IMR-90 (cell line): ENCODE results near the gene MTA3. TPM values are rescaled to one million over a fixed set of nuclear protein-coding genes. Genes with fewer than 3 reads are reported as not detected.

Source experiments
- ATAC-seq: fragments of 200-7000 bp; cut with Tn5 transposase; 2 replicates; pipeline ENCODE4 v1.9.1; 2020; ENCODE audit warnings: low read depth, mild to moderate bottlenecking, moderate library complexity
- BruUV-seq: library from RNA; stranded (reverse); fragments of 400-500 nt; replicated peaks from 2 replicates; lab custom pipeline; 2021; lab: Mats Ljungman, UMichigan
- CTCF ChIA-PET: fragments of 300-600 bp; formaldehyde crosslinking; extraction: SDS; loops from one replicate; lab custom pipeline; 2021; ENCODE audit warnings: antibody characterized with exemption; lab: Yijun Ruan, JAX
- POLR2A ChIA-PET: fragments of 300-600 bp; sonication (Branson Sonifier 250); formaldehyde crosslinking; loops from one replicate; lab custom pipeline; 2022; ENCODE audit warnings: antibody characterized with exemption; ENCODE audit not compliant: unreplicated experiment; lab: Charles Lee
- DNase-seq: peaks from one replicate; pipeline ENCODE4 v3.0.0; 2013
- H2AFZ ChIP-seq: replicated peaks from 2 replicates; pipeline ENCODE3; 2013; ENCODE audit warnings: low read length, mild to moderate bottlenecking; ENCODE audit not compliant: poor library complexity
- H2AK5ac ChIP-seq: 2 replicates; pipeline ENCODE4 v1.6.1; 2013; ENCODE audit warnings: low read depth, low read length, inconsistent platforms
- H2AK9ac ChIP-seq: replicated peaks from 2 replicates; pipeline ENCODE3; 2013; ENCODE audit warnings: mild to moderate bottlenecking, low read depth, low read length, moderate library complexity; ENCODE audit not compliant: poor library complexity
- H2BK120ac ChIP-seq: 2 replicates; pipeline ENCODE4 v1.6.1; 2013; ENCODE audit warnings: low read depth, low read length, inconsistent platforms
- H2BK15ac ChIP-seq: 3 replicates; pipeline ENCODE4 v1.6.1; 2013; ENCODE audit warnings: low read depth, low read length, inconsistent platforms
- H2BK20ac ChIP-seq: 2 replicates; pipeline ENCODE4 v1.6.1; 2013; ENCODE audit warnings: low read depth, mild to moderate bottlenecking, inconsistent platforms, low read length, moderate library complexity
- H2BK5ac ChIP-seq: 2 replicates; pipeline ENCODE4 v1.6.1; 2013; ENCODE audit warnings: mild to moderate bottlenecking, low read depth, low read length, inconsistent platforms; ENCODE audit not compliant: poor library complexity, severe bottlenecking
- H3K14ac ChIP-seq: replicated peaks from 2 replicates; pipeline ENCODE4 v1.6.1; 2013; ENCODE audit warnings: low read depth, low read length, inconsistent platforms
- H3K18ac ChIP-seq: 2 replicates; pipeline ENCODE4 v1.6.1; 2013; ENCODE audit warnings: low read depth, low read length, control low read depth
- H3K23ac ChIP-seq: 2 replicates; pipeline ENCODE4 v1.6.1; 2013; ENCODE audit warnings: low read depth, low read length, inconsistent platforms
- H3K27ac ChIP-seq: 2 replicates; pipeline ENCODE4 v1.5.1; 2013; ENCODE audit warnings: mild to moderate bottlenecking, control low read depth, low read length; ENCODE audit not compliant: insufficient read depth
- H3K27me3 ChIP-seq: 2 replicates; pipeline ENCODE4 v1.6.1; 2013; ENCODE audit warnings: low read length; ENCODE audit not compliant: control insufficient read depth, insufficient read depth
- H3K36me3 ChIP-seq: 2 replicates; pipeline ENCODE4 v1.6.1; 2013; ENCODE audit warnings: low read length, mixed read lengths; ENCODE audit not compliant: control insufficient read depth, insufficient read depth
- H3K4ac ChIP-seq: 2 replicates; pipeline ENCODE4 v1.6.1; 2013; ENCODE audit warnings: low read depth, low read length, inconsistent platforms
- H3K4me1 ChIP-seq: 2 replicates; pipeline ENCODE4 v1.6.1; 2013; ENCODE audit warnings: low read length, mixed read lengths; ENCODE audit not compliant: control insufficient read depth, insufficient read depth
- H3K4me2 ChIP-seq: 2 replicates; pipeline ENCODE4 v1.6.1; 2013; ENCODE audit warnings: low read depth, mild to moderate bottlenecking, control low read depth, low read length, moderate library complexity
- H3K4me3 ChIP-seq: 2 replicates; pipeline ENCODE4 v1.5.1; 2013; ENCODE audit warnings: low read depth, mild to moderate bottlenecking, control low read depth, low read length, moderate library complexity; ENCODE audit not compliant: insufficient read depth
- H3K56ac ChIP-seq: 2 replicates; pipeline ENCODE4 v1.6.1; 2013; ENCODE audit warnings: low read length, inconsistent platforms; ENCODE audit not compliant: insufficient read depth; ENCODE audit errors: extremely low read depth
- H3K79me1 ChIP-seq, 2 experiments: 2 replicates each; pipeline ENCODE4 v1.6.1; 2013; ENCODE audit warnings: low read length in 2 of 2, inconsistent platforms in 1 of 2, low read depth in 1 of 2
- H3K9ac ChIP-seq: 2 replicates; pipeline ENCODE4 v1.6.1; 2013; ENCODE audit warnings: low read depth, low read length, control low read depth
- H3K9me1 ChIP-seq: 2 replicates; pipeline ENCODE4 v1.6.1; 2013; ENCODE audit warnings: low read length, inconsistent platforms; ENCODE audit not compliant: insufficient read depth
- H3K9me3 ChIP-seq: 2 replicates; pipeline ENCODE4 v1.6.1; 2013; ENCODE audit warnings: low read length; ENCODE audit not compliant: control insufficient read depth, insufficient read depth
- H4K20me1 ChIP-seq: 2 replicates; pipeline ENCODE4 v1.6.1; 2013; ENCODE audit warnings: low read length, inconsistent platforms; ENCODE audit not compliant: insufficient read depth
- H4K5ac ChIP-seq: 2 replicates; pipeline ENCODE4 v1.6.1; 2013; ENCODE audit warnings: mild to moderate bottlenecking, low read depth, low read length, control low read depth
- H4K8ac ChIP-seq, 2 experiments: 2 replicates each; pipeline ENCODE4 v1.6.1; 2013; ENCODE audit warnings: low read depth in 2 of 2, low read length in 2 of 2, control low read depth in 1 of 2, inconsistent platforms in 1 of 2
- H4K91ac ChIP-seq: 2 replicates; pipeline ENCODE4 v1.6.1; 2013; ENCODE audit warnings: low read depth, low read length, inconsistent platforms; ENCODE audit not compliant: insufficient read depth
- CEBPB ChIP-seq: IDR thresholded peaks from 2 replicates; pipeline ENCODE4 v1.6.1; 2012; ENCODE audit warnings: low read depth, low read length, improper control_type of control experiment
- CHD1 ChIP-seq: IDR thresholded peaks from 2 replicates; pipeline ENCODE4 v1.6.1; 2012; ENCODE audit warnings: low read depth, low read length, improper control_type of control experiment
- FOS ChIP-seq: fragments of 150-350 bp; IDR thresholded peaks from 2 replicates; pipeline ENCODE4 v1.6.1; 2016; ENCODE audit warnings: low read depth, low read length
- MAZ ChIP-seq: IDR thresholded peaks from 2 replicates; pipeline ENCODE4 v1.6.1; 2012; ENCODE audit warnings: low read depth, mild to moderate bottlenecking, low read length, improper control_type of control experiment, moderate library complexity, borderline replicate concordance
- MXI1 ChIP-seq: IDR thresholded peaks from 2 replicates; pipeline ENCODE4 v1.6.1; 2012; ENCODE audit warnings: low read depth, mild to moderate bottlenecking, low read length, moderate library complexity, borderline replicate concordance
- NFE2L2 ChIP-seq: fragments of 150-350 bp; IDR thresholded peaks from 2 replicates; pipeline ENCODE4 v1.6.1; 2016; ENCODE audit warnings: low read depth, mild to moderate bottlenecking, low read length
- RAD21 ChIP-seq: IDR thresholded peaks from 2 replicates; pipeline ENCODE4 v1.6.1; 2012; ENCODE audit warnings: low read length, improper control_type of control experiment
- RCOR1 ChIP-seq: IDR thresholded peaks from 2 replicates; pipeline ENCODE4 v1.6.1; 2012; ENCODE audit warnings: mild to moderate bottlenecking, low read length, improper control_type of control experiment; ENCODE audit not compliant: insufficient replicate concordance
- RFX5 ChIP-seq: IDR thresholded peaks from 2 replicates; pipeline ENCODE4 v1.8.0; 2012; ENCODE audit warnings: low read depth, mild to moderate bottlenecking, low read length, moderate library complexity
- SMC3 ChIP-seq: fragments of 150-350 bp; IDR thresholded peaks from 2 replicates; pipeline ENCODE4 v1.6.1; 2016; ENCODE audit warnings: low read depth, mild to moderate bottlenecking, antibody characterized with exemption, low read length, moderate library complexity
- USF2 ChIP-seq: fragments of 150-350 bp; IDR thresholded peaks from 2 replicates; pipeline ENCODE4 v1.6.1; 2017; ENCODE audit warnings: mild to moderate bottlenecking, antibody characterized with exemption, low read length, low read depth
- WGBS, 2 experiments: methylation state at CpG; one replicate each; pipeline versions ENCODE4 v1.1.5 to v1.1.7; 2013; ENCODE audit warnings: missing lambda C conversion rate in 2 of 2; ENCODE audit not compliant: insufficient read length in 1 of 2; ENCODE audit errors: extremely low coverage in 2 of 2; 5-methylcytosine and 5-hydroxymethylcytosine counted together
- dilution Hi-C: fragments of 300-500 bp; cut with HindIII; formaldehyde crosslinking; loops from one replicate; pipeline ENCODE4 v1.14.3; 2018; ENCODE audit warnings: low sequenced_read_pairs; ENCODE audit not compliant: unreplicated experiment
- in situ Hi-C: fragments of 300-500 bp; cut with MboI; formaldehyde crosslinking; loops from 3 replicates; pipeline ENCODE4 v1.14.3; 2019; ENCODE audit warnings: low sequenced_read_pairs, inconsistent platforms, mixed read lengths
- intact Hi-C: fragments of 100-400 bp; cut with micrococcal nuclease; formaldehyde crosslinking; loops from 2 replicates; pipeline ENCODE4 v1.10.0; 2022
- polyA plus RNA-seq, 3 experiments: library from polyadenylated mRNA; depleted of rRNA; stranded (reverse); fragments of >200 nt; gene quantifications; 2 replicates each; pipeline ENCODE4 v1.2.3, GENCODE V29; 2012; ENCODE audit warnings: low replicate concordance in 1 of 3
- total RNA-seq: library from RNA; depleted of rRNA; stranded (reverse); fragments of >200 nt; gene quantifications from 2 replicates; pipeline ENCODE4 v1.2.3, GENCODE V29; 2012

Gene MTA3
- total and polyA plus RNA-seq, 2 of the 4 experiments (the other 2 are of a cell fraction) = 31.9 to 34.3 TPM

- H3K9me1 ChIP-seq = peaks cover 2% of the 10 kb centered on the region; the same call in 1 of the 2 replicates
- peaks cover 2% of the 10 kb centered on the region; the same call in 1 of the 2 replicates for H3K36me3 ChIP-seq
- no peak overlapping the region for H3K9ac ChIP-seq
- H3K14ac ChIP-seq = no peak overlapping the region
- H3K27me3 ChIP-seq = no peaks in the 10 kb centered on the region
- H3K4me3 ChIP-seq = no peak overlapping the region
- no TSS peak for BruUV-seq
- H2AFZ ChIP-seq = no peak overlapping the region
- H2BK5ac ChIP-seq = no peak overlapping the region
- ATAC-seq = no peak
- H2BK15ac ChIP-seq = no peak overlapping the region
- 83% methylated on average over 2 of the region's 7 CpGs; no CpG with 5 or more reads in 1 of the 2 experiments for WGBS, 2 experiments
- no peaks in the 10 kb centered on the region for H4K20me1 ChIP-seq
- H2BK20ac ChIP-seq = no peak overlapping the region
- no peaks in the 10 kb centered on the region for H3K4me1 ChIP-seq
- H3K56ac ChIP-seq = no peak overlapping the region
- H4K8ac ChIP-seq = no peak overlapping the region
- no peak overlapping the region for H2AK9ac ChIP-seq
- POLR2A ChIA-PET = no interaction called here
- TF ChIP-seq USF2 (no peak), RCOR1 (no peak), CHD1 (no peak), FOS (no peak), MAZ (no peak), RAD21 (no peak), RFX5 (no peak), MXI1 (no peak), CEBPB (no peak), SMC3 (no peak), NFE2L2 (no peak)
- H4K91ac ChIP-seq = no peak overlapping the region
- CTCF ChIA-PET = no interaction called here
- H3K4me2 ChIP-seq = no peak overlapping the region
- H3K23ac ChIP-seq = no peak overlapping the region
- H3K18ac ChIP-seq = no peak overlapping the region
- no peak overlapping the region for H3K27ac ChIP-seq
- H2BK120ac ChIP-seq = no peak overlapping the region
- no peaks in the 10 kb centered on the region for H3K9me3 ChIP-seq
- no peak for DNase-seq
- H3K79me1 ChIP-seq = no peaks in the 10 kb centered on the region
- in situ Hi-C loops = no loop called here
- dilution Hi-C loops = no loop called here
- intact Hi-C loops = no loop called here
- H2AK5ac ChIP-seq = no peak overlapping the region
- no peak overlapping the region for H4K5ac ChIP-seq
- no peak overlapping the region for H3K4ac ChIP-seq
Observed at GRCh38 chr2:42714686-42715085, 146.3 kb downstream of the MTA3 start.
